ENCODE measurements around the gene PTCRA. TPM values are rescaled to one million over a fixed set of nuclear protein-coding genes. Genes with fewer than 3 reads are reported as not detected.

The PTCRA gene
- total RNA-seq, 2 donors from 2014 or later = not detected

DNA sequence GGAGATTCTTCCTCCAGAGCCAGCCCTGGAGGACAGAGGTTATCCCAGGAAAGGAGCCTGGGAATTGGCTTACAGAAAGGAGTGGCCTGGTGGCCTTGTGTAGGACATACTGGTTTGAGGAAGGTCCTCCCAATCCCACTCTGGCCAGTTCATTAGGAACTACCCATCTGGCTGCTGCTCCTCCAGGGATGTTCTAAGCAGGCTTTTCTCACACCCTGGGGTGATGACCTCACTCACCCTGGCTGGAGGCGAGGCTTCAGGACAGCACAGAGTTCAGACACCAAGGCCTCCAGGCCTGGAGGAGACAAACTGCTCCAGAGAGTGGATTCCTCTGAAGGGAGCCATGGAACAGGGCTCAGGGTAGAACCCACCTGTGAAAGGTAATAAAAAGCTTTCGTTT lies 53.6 kb downstream of the PTCRA start:
- Histone ChIP-seq H3K9me3 (no peaks in the 10 kb centered on the region), H3K4me3 (no peak overlapping the region), H3K4me1 (ENCODE audit: control insufficient read depth in 1 of 2, low read depth in 2 of 2) (no peaks in the 10 kb centered on the region), H3K27me3 (replicated peaks; ENCODE audit: insufficient read depth) (no peaks in the 10 kb centered on the region), H3K27ac (no peak overlapping the region), H3K36me3 (peaks cover 26% of the 10 kb centered on the region)
- TF ChIP-seq, protein P1, sequence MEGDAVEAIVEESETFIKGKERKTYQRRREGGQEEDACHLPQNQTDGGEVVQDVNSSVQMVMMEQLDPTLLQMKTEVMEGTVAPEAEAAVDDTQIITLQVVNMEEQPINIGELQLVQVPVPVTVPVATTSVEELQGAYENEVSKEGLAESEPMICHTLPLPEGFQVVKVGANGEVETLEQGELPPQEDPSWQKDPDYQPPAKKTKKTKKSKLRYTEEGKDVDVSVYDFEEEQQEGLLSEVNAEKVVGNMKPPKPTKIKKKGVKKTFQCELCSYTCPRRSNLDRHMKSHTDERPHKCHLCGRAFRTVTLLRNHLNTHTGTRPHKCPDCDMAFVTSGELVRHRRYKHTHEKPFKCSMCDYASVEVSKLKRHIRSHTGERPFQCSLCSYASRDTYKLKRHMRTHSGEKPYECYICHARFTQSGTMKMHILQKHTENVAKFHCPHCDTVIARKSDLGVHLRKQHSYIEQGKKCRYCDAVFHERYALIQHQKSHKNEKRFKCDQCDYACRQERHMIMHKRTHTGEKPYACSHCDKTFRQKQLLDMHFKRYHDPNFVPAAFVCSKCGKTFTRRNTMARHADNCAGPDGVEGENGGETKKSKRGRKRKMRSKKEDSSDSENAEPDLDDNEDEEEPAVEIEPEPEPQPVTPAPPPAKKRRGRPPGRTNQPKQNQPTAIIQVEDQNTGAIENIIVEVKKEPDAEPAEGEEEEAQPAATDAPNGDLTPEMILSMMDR (IDR thresholded peaks at IDR 0.05) = no peak
- ATAC-seq (ENCODE audit: insufficient number of reproducible peaks, low FRiP score, low read depth) (no peak), DNase-seq (ENCODE audit: low spot score) (no peak)

DNA sequence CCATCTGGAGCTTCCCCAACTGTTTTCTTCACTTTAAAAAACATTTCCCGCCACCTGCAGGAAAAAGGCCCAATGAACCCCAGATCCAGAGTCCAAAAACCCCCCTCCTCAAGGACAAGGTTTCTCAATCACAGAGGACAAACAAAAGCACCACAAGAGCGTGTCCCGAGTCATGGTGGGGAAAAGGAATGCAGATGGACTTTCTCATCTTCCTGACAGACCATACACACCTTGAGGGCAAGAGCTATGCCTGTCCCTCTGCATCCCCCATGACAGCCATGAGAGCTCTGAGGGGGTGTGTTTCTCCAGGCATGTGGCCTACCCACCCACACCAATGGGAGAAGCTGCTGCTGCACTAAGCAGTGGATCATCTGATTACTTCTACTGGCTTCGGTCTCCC lies 54.1 kb downstream of the PTCRA start:
- ATAC-seq (ENCODE audit: insufficient number of reproducible peaks, low FRiP score, low read depth) = no peak
- Histone ChIP-seq H3K27ac (no peak overlapping the region), H3K27me3 (replicated peaks; ENCODE audit: insufficient read depth) (no peaks in the 10 kb centered on the region), H3K9me3 (no peaks in the 10 kb centered on the region), H3K4me3 (no peak overlapping the region), H3K36me3 (peaks cover 21% of the 10 kb centered on the region), H3K4me1 (ENCODE audit: control insufficient read depth in 1 of 2, low read depth in 2 of 2) (no peaks in the 10 kb centered on the region)
- TF ChIP-seq, protein P1 (IDR thresholded peaks at IDR 0.05) = no peak
- DNase-seq (ENCODE audit: low spot score) = no peak

DNA sequence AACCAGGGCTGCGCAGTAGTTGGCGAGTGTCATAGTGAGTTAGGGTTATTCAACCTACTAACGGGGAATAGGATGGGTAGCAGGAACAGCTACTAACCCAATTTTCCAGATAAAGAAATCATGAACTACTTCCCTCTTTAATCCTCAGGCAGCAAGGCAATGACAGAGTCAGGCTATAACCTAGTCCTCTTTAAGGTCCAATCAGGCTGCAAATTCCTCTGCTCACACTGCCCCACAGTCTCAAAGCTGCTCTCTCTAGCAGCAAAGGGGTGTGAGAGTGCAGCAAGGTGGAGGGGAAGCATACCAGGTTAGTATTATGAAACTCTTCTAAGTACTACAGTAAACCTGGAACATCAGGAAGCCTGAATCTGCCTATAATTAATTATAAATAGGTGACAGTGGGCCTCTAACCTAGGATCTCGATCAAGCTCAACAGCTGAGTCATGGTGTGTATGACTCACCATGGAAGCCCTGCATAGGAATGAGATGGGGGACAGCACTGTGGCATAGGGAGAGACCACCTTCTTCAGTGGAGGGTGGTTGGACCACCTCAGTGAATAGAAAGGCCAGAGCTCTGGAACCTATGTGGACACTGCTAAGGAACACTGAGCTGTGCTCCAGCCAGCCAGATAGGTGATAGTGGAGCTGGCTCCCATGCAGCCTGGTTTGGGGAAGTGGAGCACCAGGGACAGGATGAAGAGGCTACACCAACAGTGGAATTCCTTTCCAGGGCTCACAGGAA lies 55.2 kb downstream of the PTCRA start:
- TF ChIP-seq, protein P1 (IDR thresholded peaks at IDR 0.05) = no peak
- ATAC-seq (ENCODE audit: insufficient number of reproducible peaks, low FRiP score, low read depth) = no peak
- Histone ChIP-seq H3K4me3 (no peak overlapping the region), H3K27ac (no peak overlapping the region), H3K4me1 (ENCODE audit: control insufficient read depth in 1 of 2, low read depth in 2 of 2) (no peaks in the 10 kb centered on the region), H3K9me3 (no peaks in the 10 kb centered on the region), H3K36me3 (peaks cover 10% of the 10 kb centered on the region), H3K27me3 (replicated peaks; ENCODE audit: insufficient read depth) (no peaks in the 10 kb centered on the region)
- no peak for DNase-seq (ENCODE audit: low spot score)

DNA sequence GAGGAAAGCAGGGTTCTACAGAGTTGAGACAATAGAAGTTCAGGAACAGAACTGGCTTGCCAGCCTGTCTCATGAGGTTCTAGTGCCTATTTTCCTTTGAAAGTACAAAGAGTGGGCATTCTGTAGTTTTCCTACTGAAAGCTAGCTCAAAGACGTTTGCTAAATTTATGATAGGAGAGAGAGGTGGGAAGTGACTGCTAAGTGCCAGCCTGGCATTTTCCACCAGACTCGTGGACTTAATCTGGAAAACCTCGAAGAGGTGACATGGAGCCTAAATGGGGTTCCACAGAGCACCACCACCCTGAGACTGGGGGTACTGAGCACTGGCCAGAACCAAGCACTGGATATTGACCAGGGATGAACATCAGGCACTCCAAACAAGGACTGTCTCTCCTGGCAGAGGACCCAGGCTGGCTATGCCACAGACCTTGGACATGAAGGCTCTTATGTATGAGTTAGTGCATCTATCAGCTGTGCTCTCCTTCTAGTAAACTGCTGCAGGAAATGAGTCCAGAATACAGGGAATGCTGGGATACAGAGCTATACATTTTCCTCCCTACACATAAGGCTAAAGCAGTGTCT lies 56.0 kb downstream of the PTCRA start:
- H3K27me3 ChIP-seq (replicated peaks; ENCODE audit: insufficient read depth) = no peaks in the 10 kb centered on the region
- H3K9me3 ChIP-seq = no peaks in the 10 kb centered on the region
- H3K4me3 ChIP-seq = no peak overlapping the region
- TF ChIP-seq, protein P1 (IDR thresholded peaks at IDR 0.05) = no peak
- H3K36me3 ChIP-seq = peaks cover 4% of the 10 kb centered on the region
- ATAC-seq (ENCODE audit: insufficient number of reproducible peaks, low FRiP score, low read depth) (no peak), DNase-seq (ENCODE audit: low spot score) (no peak)
- no peak overlapping the region for H3K27ac ChIP-seq
- peaks cover under 1 to 7% of the 10 kb centered on the region in 2 donors for H3K4me1 ChIP-seq (ENCODE audit: control insufficient read depth in 1 of 2, low read depth in 2 of 2)

DNA sequence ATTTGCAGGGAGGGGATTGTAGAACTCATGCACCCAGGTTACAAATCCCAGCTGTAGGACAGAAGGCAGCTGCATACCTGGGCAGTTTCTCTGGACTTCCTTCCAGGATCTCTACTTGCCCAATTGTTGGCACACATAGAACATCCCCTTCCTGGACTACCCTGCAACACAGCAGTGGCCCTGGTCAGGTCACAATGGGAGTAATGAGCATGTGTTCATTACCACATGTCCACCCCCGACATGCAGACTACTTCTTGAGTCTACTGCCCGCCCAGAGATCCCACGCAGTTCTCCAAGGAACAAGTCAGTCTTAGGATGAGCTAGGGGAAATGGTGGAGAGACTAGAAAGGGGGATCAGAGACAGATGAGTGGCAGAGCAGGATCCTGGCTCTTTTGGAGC lies 58.1 kb downstream of the PTCRA start:
- no peak overlapping the region for H3K27ac ChIP-seq

More for the DNA sequence above, 58.1 kb downstream of the PTCRA start:
- H3K36me3 ChIP-seq = no peaks in the 10 kb centered on the region
- TF ChIP-seq, protein P1 (IDR thresholded peaks at IDR 0.05) = no peak
- H3K9me3 ChIP-seq = no peaks in the 10 kb centered on the region
- H3K4me3 ChIP-seq = no peak overlapping the region
- no peak for DNase-seq (ENCODE audit: low spot score)
- H3K4me1 ChIP-seq (ENCODE audit: control insufficient read depth in 1 of 2, low read depth in 2 of 2) = peaks cover 11 to 19% of the 10 kb centered on the region in 2 donors
- H3K27me3 ChIP-seq (replicated peaks; ENCODE audit: insufficient read depth) = no peaks in the 10 kb centered on the region
- ATAC-seq (ENCODE audit: insufficient number of reproducible peaks, low FRiP score, low read depth) = no peak

Measured in thoracic aorta (tissue), 2 donors.